ENCODE measurements around the gene VCL.

The VCL gene

GRCh38 chr10:74000892-74001669, 3.2 kb downstream of the VCL start:
- H2AK5ac ChIP-seq (ENCODE audit: low read length) = no peak overlapping the region
- no peak overlapping the region for H2BK15ac ChIP-seq (replicated peaks; ENCODE audit: low read depth)
- peaks cover 2% of the 10 kb centered on the region for H3K4me1 ChIP-seq (ENCODE audit: control insufficient read depth, low read depth, low read length)
- H3K23ac ChIP-seq (ENCODE audit: low read length) = no peak overlapping the region
- no peak overlapping the region for H2BK5ac ChIP-seq (ENCODE audit: low read length)
- H3K79me2 ChIP-seq (ENCODE audit: control insufficient read depth, insufficient read depth, low read length) = peaks cover 69% of the 10 kb centered on the region
- peak overlapping the region; percentile 30 for H3K4me2 ChIP-seq (ENCODE audit: low read length)
- DNase-seq = no peak
- no peak overlapping the region for H3K4me3 ChIP-seq (ENCODE audit: low read length)
- no peaks in the 10 kb centered on the region for H3K36me3 ChIP-seq (ENCODE audit: control insufficient read depth, insufficient read depth, low read length)
- H4K8ac ChIP-seq (ENCODE audit: low read depth, low read length) = no peak overlapping the region
- peaks cover 3% of the 10 kb centered on the region for H3K79me1 ChIP-seq (ENCODE audit: low read length)
- H3K18ac ChIP-seq (ENCODE audit: low read length) = no peak overlapping the region
- H3K27ac ChIP-seq (ENCODE audit: low read depth, low read length) = no peak overlapping the region
- no peak overlapping the region for H3K4ac ChIP-seq (ENCODE audit: low read depth, low read length)
- no peaks in the 10 kb centered on the region for H3K27me3 ChIP-seq (ENCODE audit: insufficient read depth, low read length, poor library complexity)
- no peak overlapping the region for H2BK120ac ChIP-seq (ENCODE audit: low read depth, low read length)
- peak overlapping the region; percentile 58 for H3K9ac ChIP-seq (ENCODE audit: low read length)
- no peak overlapping the region for H4K5ac ChIP-seq (ENCODE audit: low read length)
- 100% methylated on average over 2 of the region's 7 CpGs for WGBS (ENCODE audit: extremely low coverage, insufficient coverage, low lambda C conversion rate)
- H3K56ac ChIP-seq (ENCODE audit: low read length) = peak overlapping the region; percentile 78

DNA sequence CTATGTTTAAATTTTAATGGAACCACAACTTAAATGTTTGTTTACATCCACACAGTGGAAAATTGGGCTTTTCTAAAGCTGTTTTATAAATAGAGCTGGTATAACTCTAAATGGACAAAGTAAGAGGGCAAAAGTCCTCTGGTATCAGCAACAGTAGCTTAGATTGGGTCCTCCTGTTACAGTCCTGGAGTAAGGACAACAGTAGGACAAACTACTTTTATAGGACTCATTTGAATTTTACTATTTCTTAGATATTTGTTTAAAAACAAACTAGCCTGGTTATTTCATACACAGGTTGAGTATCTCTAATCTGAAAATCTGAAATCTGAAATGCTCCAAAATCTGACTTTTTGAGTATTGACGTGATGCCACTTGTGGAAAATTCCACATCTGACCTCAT, 8.4 kb downstream of the VCL start:
- no peak overlapping the region for H2BK5ac ChIP-seq (ENCODE audit: low read length)
- H2BK15ac ChIP-seq (replicated peaks; ENCODE audit: low read depth) = no peak overlapping the region
- H3K9ac ChIP-seq (ENCODE audit: low read length) = no peak overlapping the region
- peaks cover 75% of the 10 kb centered on the region for H3K79me2 ChIP-seq (ENCODE audit: control insufficient read depth, insufficient read depth, low read length)
- H4K8ac ChIP-seq (ENCODE audit: low read depth, low read length) = no peak overlapping the region
- no peak overlapping the region for H4K5ac ChIP-seq (ENCODE audit: low read length)
- no peak for DNase-seq
- no peak overlapping the region for H3K56ac ChIP-seq (ENCODE audit: low read length)
- peaks cover 1% of the 10 kb centered on the region for H3K36me3 ChIP-seq (ENCODE audit: control insufficient read depth, insufficient read depth, low read length)
- no peak overlapping the region for H3K27ac ChIP-seq (ENCODE audit: low read depth, low read length)
- H3K23ac ChIP-seq (ENCODE audit: low read length) = no peak overlapping the region
- no peak overlapping the region for H3K4me2 ChIP-seq (ENCODE audit: low read length)
- H3K4ac ChIP-seq (ENCODE audit: low read depth, low read length) = no peak overlapping the region
- no peaks in the 10 kb centered on the region for H3K79me1 ChIP-seq (ENCODE audit: low read length)
- H3K4me3 ChIP-seq (ENCODE audit: low read length) = no peak overlapping the region
- no peak overlapping the region for H2AK5ac ChIP-seq (ENCODE audit: low read length)
- no peaks in the 10 kb centered on the region for H3K4me1 ChIP-seq (ENCODE audit: control insufficient read depth, low read depth, low read length)
- WGBS (ENCODE audit: extremely low coverage, insufficient coverage, low lambda C conversion rate) = no CpG with 5 or more reads among the region's 1 CpG
- no peak overlapping the region for H3K18ac ChIP-seq (ENCODE audit: low read length)
- H2BK120ac ChIP-seq (ENCODE audit: low read depth, low read length) = no peak overlapping the region
- H3K27me3 ChIP-seq (ENCODE audit: insufficient read depth, low read length, poor library complexity) = no peaks in the 10 kb centered on the region

- whole genome bisulfite sequencing (ENCODE audit: extremely low coverage, insufficient coverage, low lambda C conversion rate) = no CpG with 5 or more reads among the region's 3 CpGs
- Histone ChIP-seq H3K9ac (ENCODE audit: low read length) (no peak overlapping the region), H2BK15ac (replicated peaks; ENCODE audit: low read depth) (no peak overlapping the region), H3K23ac (ENCODE audit: low read length) (no peak overlapping the region), H3K56ac (ENCODE audit: low read length) (no peak overlapping the region), H3K4me2 (ENCODE audit: low read length) (no peak overlapping the region), H3K27me3 (ENCODE audit: insufficient read depth, low read length, poor library complexity) (no peaks in the 10 kb centered on the region), H4K8ac (ENCODE audit: low read depth, low read length) (no peak overlapping the region), H2BK120ac (ENCODE audit: low read depth, low read length) (no peak overlapping the region), H4K5ac (ENCODE audit: low read length) (no peak overlapping the region), H3K18ac (ENCODE audit: low read length) (no peak overlapping the region), H2BK5ac (ENCODE audit: low read length) (no peak overlapping the region), H3K4me1 (ENCODE audit: control insufficient read depth, low read depth, low read length) (peaks cover 3% of the 10 kb centered on the region), H3K79me2 (ENCODE audit: control insufficient read depth, insufficient read depth, low read length) (peaks cover 79% of the 10 kb centered on the region), H3K27ac (ENCODE audit: low read depth, low read length) (no peak overlapping the region), H3K79me1 (ENCODE audit: low read length) (no peaks in the 10 kb centered on the region), H3K4ac (ENCODE audit: low read depth, low read length) (no peak overlapping the region), H3K36me3 (ENCODE audit: control insufficient read depth, insufficient read depth, low read length) (peaks cover 1% of the 10 kb centered on the region), H3K4me3 (ENCODE audit: low read length) (no peak overlapping the region), H2AK5ac (ENCODE audit: low read length) (no peak overlapping the region)
- DNase-seq = no peak
These were observed 10.4 kb downstream of the VCL start for GRCh38 chr10:74008212-74008731.

- H3K23ac ChIP-seq (ENCODE audit: low read length) = no peak overlapping the region
- WGBS (ENCODE audit: extremely low coverage, insufficient coverage, low lambda C conversion rate) = no CpG with 5 or more reads among the region's 6 CpGs
- peaks cover 1% of the 10 kb centered on the region for H3K36me3 ChIP-seq (ENCODE audit: control insufficient read depth, insufficient read depth, low read length)
- H3K4ac ChIP-seq (ENCODE audit: low read depth, low read length) = no peak overlapping the region
- no peak overlapping the region for H4K8ac ChIP-seq (ENCODE audit: low read depth, low read length)
- H2AK5ac ChIP-seq (ENCODE audit: low read length) = no peak overlapping the region
- H3K27ac ChIP-seq (ENCODE audit: low read depth, low read length) = no peak overlapping the region
- peaks cover 3% of the 10 kb centered on the region for H3K4me1 ChIP-seq (ENCODE audit: control insufficient read depth, low read depth, low read length)
- H2BK120ac ChIP-seq (ENCODE audit: low read depth, low read length) = no peak overlapping the region
- H4K5ac ChIP-seq (ENCODE audit: low read length) = no peak overlapping the region
- no peak overlapping the region for H3K9ac ChIP-seq (ENCODE audit: low read length)
- no peak overlapping the region for H3K4me2 ChIP-seq (ENCODE audit: low read length)
- H3K79me1 ChIP-seq (ENCODE audit: low read length) = no peaks in the 10 kb centered on the region
- no peak overlapping the region for H2BK15ac ChIP-seq (replicated peaks; ENCODE audit: low read depth)
- H3K18ac ChIP-seq (ENCODE audit: low read length) = no peak overlapping the region
- DNase-seq = no peak
- H3K56ac ChIP-seq (ENCODE audit: low read length) = no peak overlapping the region
- H3K27me3 ChIP-seq (ENCODE audit: insufficient read depth, low read length, poor library complexity) = no peaks in the 10 kb centered on the region
- H2BK5ac ChIP-seq (ENCODE audit: low read length) = no peak overlapping the region
- H3K79me2 ChIP-seq (ENCODE audit: control insufficient read depth, insufficient read depth, low read length) = peaks cover 73% of the 10 kb centered on the region
- H3K4me3 ChIP-seq (ENCODE audit: low read length) = no peak overlapping the region
These were observed 13.1 kb downstream of the VCL start for GRCh38 chr10:74011017-74011416.

- Histone ChIP-seq H4K5ac (ENCODE audit: low read length) (no peak overlapping the region), H3K27ac (ENCODE audit: low read depth, low read length) (no peak overlapping the region), H4K8ac (ENCODE audit: low read depth, low read length) (no peak overlapping the region), H3K4me2 (ENCODE audit: low read length) (no peak overlapping the region), H3K36me3 (ENCODE audit: control insufficient read depth, insufficient read depth, low read length) (peaks cover 1% of the 10 kb centered on the region), H2BK15ac (replicated peaks; ENCODE audit: low read depth) (no peak overlapping the region), H3K79me1 (ENCODE audit: low read length) (no peaks in the 10 kb centered on the region), H3K9ac (ENCODE audit: low read length) (no peak overlapping the region), H3K23ac (ENCODE audit: low read length) (no peak overlapping the region), H3K18ac (ENCODE audit: low read length) (no peak overlapping the region), H3K4ac (ENCODE audit: low read depth, low read length) (no peak overlapping the region), H3K4me1 (ENCODE audit: control insufficient read depth, low read depth, low read length) (peaks cover 3% of the 10 kb centered on the region), H2BK120ac (ENCODE audit: low read depth, low read length) (no peak overlapping the region), H3K79me2 (ENCODE audit: control insufficient read depth, insufficient read depth, low read length) (peaks cover 75% of the 10 kb centered on the region), H3K56ac (ENCODE audit: low read length) (no peak overlapping the region), H2AK5ac (ENCODE audit: low read length) (no peak overlapping the region), H2BK5ac (ENCODE audit: low read length) (no peak overlapping the region), H3K4me3 (ENCODE audit: low read length) (no peak overlapping the region), H3K27me3 (ENCODE audit: insufficient read depth, low read length, poor library complexity) (no peaks in the 10 kb centered on the region)
- WGBS (ENCODE audit: extremely low coverage, insufficient coverage, low lambda C conversion rate) = no CpG with 5 or more reads among the region's 1 CpG
- no peak for DNase-seq
These were observed 13.9 kb downstream of the VCL start for GRCh38 chr10:74011770-74012169.

DNA sequence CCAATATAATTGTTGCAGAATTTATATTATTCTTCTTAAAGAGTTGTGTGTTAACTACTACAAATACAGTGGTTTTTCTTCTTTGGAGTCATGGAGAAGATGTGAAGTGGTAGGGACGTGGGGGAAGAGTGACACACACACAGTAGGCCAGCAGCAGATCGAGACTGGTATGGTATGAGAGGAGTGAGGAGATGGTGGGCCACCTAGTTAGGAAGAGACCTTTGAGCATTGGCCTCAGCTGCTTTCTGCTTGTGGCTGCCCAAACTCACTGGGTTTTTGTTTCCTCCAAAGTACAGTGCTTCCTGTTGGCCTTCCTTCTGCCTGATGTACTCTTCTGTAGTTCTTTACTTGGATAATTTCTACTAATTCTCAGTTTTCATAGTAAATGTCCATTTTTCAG, 14.6 kb downstream of the VCL start:
- H2BK5ac ChIP-seq (ENCODE audit: low read length) = no peak overlapping the region
- H3K27ac ChIP-seq (ENCODE audit: low read depth, low read length) = no peak overlapping the region
- H3K23ac ChIP-seq (ENCODE audit: low read length) = no peak overlapping the region
- H2AK5ac ChIP-seq (ENCODE audit: low read length) = no peak overlapping the region
- H3K9ac ChIP-seq (ENCODE audit: low read length) = no peak overlapping the region
- no peaks in the 10 kb centered on the region for H3K27me3 ChIP-seq (ENCODE audit: insufficient read depth, low read length, poor library complexity)
- no peak overlapping the region for H3K4me2 ChIP-seq (ENCODE audit: low read length)
- no peak overlapping the region for H2BK120ac ChIP-seq (ENCODE audit: low read depth, low read length)
- peaks cover 72% of the 10 kb centered on the region for H3K79me2 ChIP-seq (ENCODE audit: control insufficient read depth, insufficient read depth, low read length)
- no peaks in the 10 kb centered on the region for H3K79me1 ChIP-seq (ENCODE audit: low read length)
- H2BK15ac ChIP-seq (replicated peaks; ENCODE audit: low read depth) = no peak overlapping the region
- WGBS (ENCODE audit: extremely low coverage, insufficient coverage, low lambda C conversion rate) = no CpG with 5 or more reads among the region's 2 CpGs
- no peak overlapping the region for H4K5ac ChIP-seq (ENCODE audit: low read length)
- peaks cover 3% of the 10 kb centered on the region for H3K4me1 ChIP-seq (ENCODE audit: control insufficient read depth, low read depth, low read length)
- H3K4me3 ChIP-seq (ENCODE audit: low read length) = no peak overlapping the region
- H3K36me3 ChIP-seq (ENCODE audit: control insufficient read depth, insufficient read depth, low read length) = no peaks in the 10 kb centered on the region
- H4K8ac ChIP-seq (ENCODE audit: low read depth, low read length) = no peak overlapping the region
- no peak for DNase-seq
- no peak overlapping the region for H3K56ac ChIP-seq (ENCODE audit: low read length)
- no peak overlapping the region for H3K4ac ChIP-seq (ENCODE audit: low read depth, low read length)
- H3K18ac ChIP-seq (ENCODE audit: low read length) = no peak overlapping the region

Data from mesendoderm (in vitro differentiated cells).